Activated CD8-positive, alpha-beta memory T cell treated with anti-CD3 and anti-CD28 coated beads, Interleukin-2, amount 50 U/mL, for 48 hours (primary cell): ENCODE data around the gene SEC62.

Experiments
- DNase-seq: peaks from one replicate; pipeline ENCODE4 v3.0.0-alpha.2; 2020

Gene SEC62

DNA sequence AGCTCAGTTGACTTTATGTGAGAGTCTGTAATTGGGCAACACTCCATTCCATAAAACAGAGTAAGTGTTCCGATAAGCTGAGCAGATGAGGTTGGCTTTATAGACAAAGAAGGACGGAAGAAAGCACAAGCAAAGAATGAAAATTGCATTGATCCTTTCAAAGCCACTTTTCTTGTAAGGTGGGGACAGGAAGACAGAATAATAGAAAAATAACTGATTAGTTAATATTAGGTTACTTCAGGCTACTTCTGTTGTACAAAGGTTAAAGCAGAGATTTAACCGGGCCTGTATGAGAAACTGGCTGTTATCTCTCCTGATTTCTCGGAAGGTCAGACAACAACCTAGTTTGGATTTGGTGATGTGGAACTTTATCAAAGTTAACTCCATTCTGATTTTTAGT lies 55.7 kb downstream of the SEC62 start:
- DNase-seq, result no peak

DNA sequence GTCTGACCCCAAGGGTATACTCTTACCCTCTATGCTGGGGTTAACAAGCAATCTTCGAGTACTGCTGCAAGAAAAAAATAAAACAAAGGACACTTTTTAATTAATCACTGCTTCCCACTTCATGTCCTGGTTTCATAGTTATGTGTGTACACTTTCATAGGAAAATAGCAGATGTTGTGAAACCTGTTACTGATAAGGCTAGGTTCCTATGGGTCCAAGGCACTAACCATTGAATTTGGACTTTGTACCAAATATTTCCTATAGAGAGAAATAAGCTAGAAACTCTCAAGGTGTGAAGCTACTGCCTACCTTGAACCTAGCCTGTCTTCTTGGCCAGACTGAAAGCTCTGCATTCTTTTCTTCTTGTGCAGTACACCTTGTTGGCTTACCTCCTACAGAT lies 56.6 kb downstream of the SEC62 start:
- no peak for DNase-seq

DNA sequence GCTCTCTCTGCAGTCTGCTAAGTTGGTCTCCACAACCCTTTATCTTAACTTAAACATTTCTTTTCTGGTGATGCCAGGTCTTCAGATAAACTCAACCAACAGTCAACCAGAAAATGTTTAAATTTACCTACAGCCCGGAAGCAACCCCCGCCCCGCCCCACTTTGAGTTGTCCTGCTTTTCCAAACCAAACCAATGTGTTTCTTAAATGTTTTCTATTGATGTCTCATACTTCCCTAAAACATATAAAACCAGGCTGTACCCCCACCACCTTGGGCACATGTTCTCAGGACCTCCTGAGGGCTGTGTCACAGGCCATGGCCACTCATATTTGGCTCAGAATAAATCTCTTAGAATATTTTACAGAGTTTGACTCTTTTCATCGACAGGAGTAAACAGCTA lies 58.0 kb downstream of the SEC62 start:
- no peak for DNase-seq

DNA sequence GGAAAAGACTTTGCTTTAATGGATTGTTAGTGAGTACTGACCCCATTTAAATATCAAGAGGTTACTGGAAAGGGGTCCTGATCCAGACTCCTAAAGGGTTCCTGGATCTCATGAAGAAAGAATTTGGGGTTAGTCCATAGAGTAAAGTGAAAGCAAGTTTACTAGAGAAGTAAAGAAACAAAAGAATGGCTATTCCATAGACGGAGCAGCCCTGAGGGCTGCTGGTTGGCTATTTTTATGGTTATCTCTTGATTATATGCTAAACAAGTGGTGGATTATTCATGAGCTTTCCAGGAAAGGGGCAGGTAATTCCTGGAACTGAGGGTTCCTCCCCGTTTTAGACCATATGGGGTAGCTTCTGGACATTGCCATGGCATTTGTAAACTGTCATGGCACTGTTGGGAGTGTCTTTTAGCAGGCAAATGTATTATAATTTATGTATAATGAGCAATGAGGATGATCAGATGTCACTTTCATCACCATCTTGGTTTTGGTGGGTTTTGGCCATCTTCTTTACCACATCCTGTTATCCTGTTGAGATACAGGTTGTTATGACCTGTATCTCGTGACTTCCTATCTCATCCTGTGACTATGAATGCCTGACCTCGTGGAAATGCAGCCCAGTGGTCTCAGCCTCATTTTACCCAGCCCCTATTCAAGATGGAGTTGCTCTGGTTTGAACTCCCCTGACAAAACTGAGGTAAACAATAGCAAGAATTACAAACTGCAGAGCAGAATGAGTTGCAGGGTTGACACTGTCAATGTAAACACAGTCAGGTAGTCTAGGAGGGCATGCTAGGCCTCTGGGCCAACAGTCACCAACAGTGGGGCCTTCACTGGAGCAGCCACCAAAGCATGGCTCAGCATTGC lies 60.9 kb downstream of the SEC62 start:
- DNase-seq, result no peak

DNA sequence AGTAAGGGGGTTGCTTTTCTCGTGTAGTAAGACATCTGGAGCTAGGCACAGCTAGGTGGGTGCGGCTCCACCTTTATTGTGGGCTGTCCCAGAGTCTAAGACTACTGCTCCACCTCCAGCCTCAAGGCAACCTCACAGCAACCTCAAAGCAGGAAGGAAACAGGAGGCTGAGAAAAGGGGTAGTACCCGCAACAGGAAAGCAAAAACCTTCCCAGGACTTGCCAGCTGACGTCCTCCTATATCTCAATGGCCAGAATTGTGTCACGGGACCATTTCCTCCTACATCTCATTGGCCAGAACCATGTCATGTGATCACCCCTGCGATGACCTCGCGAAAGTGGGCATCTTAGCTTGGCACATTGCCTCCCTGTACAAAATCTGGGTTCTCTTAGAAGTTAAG lies 66.9 kb downstream of the SEC62 start:
- no peak for DNase-seq

DNA sequence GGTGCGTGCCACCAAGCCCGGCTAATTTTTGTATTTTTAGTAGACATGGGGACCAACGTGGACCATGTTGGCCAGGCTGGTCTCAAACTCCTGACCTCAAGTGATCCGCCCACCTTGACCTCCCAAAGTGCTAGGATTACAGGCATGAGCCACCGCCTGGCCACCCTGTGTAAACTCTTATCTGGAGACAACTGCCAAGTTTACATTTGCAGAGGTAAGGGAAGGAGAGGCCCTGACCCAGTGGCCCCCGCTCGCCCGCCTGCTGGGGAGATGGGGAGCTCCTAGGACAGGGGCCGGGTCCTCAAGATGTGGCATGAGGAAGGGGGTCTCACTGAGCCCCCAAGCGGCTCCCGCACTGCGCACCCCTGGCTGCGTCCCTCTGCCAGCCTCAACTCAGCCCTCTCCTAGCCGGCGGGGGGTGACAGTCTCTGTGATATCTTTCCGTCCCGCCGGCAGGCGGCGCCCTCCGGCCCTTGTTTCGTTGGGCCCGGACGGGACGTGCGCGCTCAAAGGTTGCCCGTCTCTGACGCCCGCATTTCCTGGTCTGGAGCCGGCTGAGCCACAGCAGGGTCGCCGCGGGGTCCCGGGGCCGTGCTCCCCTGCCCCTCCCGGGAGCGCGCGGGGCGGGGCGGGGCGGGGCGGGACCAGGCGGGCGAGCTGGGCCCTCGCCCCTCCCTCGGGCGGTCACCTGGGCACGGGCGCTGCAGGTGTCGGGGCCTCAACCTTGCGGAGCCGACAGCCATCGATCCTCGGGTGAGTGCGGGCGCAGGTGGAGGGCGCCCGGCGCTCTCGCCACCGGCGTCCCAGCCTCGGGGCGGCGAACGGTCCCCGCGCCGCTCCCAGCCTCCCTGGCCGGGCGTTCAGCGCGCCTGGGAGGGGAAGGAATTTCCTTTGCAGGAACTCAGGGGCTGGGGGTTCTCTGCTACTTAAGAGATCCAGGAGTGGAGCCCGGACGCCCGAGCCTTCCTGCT lies 71.1 kb downstream of the SEC62 start, which contains the start of gene GPR160:
Gene GPR160 (plus strand): TSS at position 533 of the 971 bp plus-strand sequence. CDS start 45,978 bp downstream, outside the sequence.
- peak; percentile 95 for DNase-seq

DNA sequence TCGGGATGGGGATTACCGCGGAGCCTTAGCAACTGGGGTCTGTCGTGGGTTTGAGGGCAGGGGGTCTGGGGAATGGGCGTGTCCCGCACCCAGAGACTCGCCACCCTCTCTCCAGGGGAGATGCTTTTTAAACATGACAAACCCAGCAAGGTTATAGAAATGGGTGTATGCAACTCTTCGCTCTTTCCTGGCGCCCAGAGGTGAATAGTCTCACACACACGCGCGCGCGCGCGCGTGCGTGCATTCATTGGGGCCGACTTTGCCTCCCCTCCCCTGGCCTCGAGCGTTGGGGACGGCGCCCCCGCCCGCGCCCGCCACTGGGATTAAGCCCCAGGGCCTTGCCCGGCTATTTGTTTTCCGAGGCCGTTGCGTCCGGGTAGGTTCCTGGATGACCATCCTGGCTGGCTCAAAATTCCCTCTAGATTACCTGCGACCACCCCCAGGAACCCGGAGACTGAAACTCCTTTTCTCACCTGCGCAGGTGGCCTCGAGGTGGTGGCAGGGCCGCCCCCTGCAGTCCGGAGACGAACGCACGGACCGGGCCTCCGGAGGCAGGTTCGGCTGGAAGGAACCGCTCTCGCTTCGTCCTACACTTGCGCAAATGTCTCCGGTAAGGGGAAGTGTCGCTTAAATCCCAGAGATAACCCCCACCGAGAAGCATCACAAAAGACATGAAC lies 72.0 kb downstream of the SEC62 start:
- peak; percentile 60 for DNase-seq

DNA sequence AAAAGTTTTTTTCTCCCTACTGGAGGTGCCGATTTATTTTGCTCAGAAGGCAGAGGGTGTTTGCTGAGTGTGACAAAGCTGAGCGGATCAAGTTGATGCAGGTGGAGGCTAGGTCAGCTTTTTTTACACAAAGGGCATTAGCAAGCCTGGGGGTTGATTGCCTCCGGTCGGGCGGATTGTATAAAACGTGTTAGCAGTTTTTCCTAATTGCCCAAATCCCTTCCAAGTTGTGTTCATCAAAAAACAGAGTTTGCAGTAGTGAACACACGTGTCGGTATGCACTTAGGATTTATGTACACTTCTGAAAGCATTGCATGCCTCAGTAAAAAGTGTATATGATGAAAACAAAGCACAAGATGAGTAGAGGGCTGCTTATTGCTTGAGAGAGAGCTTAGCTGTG lies 73.8 kb downstream of the SEC62 start:
- DNase-seq, result no peak

DNA sequence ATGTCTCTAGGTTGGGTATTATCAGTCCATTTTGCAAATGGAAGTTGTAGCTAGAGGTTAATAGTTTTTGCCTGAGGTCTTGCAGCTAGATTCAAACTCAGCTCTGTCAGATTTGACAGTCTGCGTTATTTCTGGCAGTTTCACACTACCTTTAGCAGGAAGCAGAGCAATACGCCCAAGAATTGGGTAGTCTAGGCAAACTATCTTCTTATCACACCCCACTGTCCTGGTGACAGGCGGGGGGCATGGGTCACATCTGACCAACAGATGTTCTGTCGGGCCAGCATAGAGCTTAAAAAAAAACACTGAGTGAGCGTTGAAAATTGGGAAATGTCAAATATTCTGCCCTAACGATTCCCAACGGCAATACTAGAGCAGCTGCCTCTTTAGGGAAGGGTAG lies 76.9 kb downstream of the SEC62 start:
- DNase-seq, result no peak

DNA sequence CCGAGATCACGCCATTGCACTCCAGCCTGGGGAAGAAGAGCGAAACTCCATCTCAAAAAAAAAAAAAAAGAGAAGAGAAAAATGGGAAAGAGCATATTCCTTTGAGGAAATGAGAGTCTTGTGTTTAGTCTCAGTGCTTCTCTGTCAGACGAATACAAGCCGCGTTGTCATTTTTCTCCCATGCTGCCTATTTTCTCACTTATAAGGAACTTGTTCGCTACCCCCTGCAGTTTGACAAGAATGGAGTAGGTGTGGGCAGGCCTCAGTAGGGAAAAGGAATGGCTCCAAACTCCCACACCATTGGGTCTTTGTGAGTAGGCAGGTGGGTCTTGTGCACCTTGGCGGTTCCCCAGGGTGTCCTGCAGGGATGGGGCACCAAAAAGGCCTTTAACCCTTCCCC lies 77.7 kb downstream of the SEC62 start:
- DNase-seq, result no peak

DNA sequence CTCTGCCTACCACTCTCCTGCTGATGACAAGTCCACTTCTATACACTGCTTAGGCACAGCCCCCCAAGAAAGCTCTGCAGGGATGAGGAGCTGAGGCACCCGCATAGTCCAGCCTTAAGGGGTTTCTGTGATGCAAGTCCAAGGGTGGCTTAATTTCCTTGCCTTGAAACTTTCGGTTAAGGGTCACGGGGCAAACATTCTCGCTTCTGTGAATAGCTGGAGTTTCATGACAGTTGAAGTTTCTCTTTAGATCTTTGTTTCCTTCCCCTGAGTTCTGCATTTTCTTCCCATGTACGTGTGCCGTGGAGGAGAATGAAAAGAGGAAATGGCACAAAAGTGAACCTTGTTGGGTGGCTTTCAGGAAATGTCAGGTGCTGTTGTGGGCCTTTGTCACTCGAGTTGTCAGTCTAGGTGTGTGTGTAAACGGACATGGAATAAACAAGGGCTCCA lies 78.2 kb downstream of the SEC62 start:
- no peak for DNase-seq

DNA sequence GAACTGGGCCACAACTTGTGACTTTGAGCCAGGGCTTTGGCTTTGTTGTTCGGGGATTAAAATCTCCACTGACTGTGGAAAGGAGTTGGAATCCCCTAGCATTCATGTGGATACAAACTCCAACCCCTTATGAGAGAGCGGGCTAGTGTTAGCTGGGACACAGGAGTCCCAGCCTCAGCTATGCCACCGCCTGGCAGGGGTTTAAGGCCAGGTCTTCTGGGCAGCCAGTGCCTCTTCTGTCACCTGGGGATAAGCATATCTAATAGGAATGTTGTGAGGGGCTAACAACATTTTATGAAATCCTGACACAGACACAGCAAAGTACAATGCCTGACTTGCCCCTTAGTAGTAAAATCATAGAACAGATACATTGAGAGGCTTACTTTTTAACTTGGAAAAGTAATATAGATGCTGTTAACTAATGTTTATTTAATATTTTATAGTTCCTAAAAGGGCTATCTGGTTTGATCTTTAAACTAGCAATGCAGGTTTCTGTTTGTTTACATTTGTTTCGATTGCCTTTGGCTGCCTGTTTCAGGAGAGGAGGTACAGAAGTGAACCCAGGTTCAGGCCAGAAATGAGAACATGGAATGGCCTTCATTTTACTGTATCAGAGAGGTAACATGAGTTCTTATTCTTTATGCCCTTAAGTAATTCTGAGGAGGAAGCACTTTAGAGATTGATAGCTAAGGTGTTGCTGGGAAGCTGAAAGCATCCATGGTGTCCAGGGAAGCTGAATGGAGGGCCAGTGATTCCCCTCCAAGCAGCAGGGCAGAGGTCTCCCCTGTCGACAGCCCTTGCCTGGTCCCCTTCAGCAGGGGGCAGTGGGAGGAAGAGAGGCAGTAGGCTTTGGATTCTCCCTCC lies 79.9 kb downstream of the SEC62 start:
- no peak for DNase-seq

DNA sequence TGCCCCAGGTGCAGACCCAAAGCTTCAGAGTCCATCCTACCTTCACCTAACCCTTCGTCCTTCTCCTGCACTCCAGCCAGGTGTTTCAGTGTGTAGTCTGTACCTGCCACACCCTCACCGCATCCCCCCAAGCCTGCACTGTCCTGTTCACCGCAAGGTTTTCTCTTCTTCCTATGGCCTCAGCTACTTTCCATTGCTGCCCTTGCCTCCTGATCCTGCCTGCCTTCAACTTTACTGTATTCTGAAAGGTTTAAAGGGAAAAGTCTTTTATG lies 80.5 kb downstream of the SEC62 start:
- DNase-seq, result no peak
